ENCODE results near the gene DDX11.
"Not testable (repeated sequence)": the region's sequence is repeated elsewhere in the genome, so short reads cannot be mapped to it uniquely, and the experiment has no call there.

DDX11 gene

DNA sequence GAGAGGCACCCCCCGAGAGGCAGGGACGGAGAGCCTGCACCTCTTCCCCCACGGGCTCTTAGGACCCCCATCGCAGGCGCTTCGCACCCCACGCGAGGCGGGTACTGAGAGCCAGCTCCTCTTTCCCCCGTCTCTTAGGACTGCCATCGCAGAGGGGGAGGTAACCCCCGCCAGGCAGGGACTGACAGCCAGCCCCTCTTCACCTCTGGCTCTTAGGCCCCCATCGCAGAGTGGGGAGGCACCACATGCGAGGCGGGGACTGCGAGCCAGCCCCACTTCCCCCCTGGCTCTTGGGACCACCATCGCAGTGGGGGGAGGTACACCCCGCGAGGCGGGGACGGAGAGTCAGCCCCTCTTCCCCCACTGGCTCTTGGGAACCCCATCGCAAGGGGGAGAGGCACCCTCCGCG is 46.1 kb downstream of the DDX11 start:
- H3K27ac ChIP-seq = no peak overlapping the region
- no peak for TF ChIP-seq ZFX (IDR thresholded peaks at IDR 0.05)
- TF ChIP-seq, protein P1, sequence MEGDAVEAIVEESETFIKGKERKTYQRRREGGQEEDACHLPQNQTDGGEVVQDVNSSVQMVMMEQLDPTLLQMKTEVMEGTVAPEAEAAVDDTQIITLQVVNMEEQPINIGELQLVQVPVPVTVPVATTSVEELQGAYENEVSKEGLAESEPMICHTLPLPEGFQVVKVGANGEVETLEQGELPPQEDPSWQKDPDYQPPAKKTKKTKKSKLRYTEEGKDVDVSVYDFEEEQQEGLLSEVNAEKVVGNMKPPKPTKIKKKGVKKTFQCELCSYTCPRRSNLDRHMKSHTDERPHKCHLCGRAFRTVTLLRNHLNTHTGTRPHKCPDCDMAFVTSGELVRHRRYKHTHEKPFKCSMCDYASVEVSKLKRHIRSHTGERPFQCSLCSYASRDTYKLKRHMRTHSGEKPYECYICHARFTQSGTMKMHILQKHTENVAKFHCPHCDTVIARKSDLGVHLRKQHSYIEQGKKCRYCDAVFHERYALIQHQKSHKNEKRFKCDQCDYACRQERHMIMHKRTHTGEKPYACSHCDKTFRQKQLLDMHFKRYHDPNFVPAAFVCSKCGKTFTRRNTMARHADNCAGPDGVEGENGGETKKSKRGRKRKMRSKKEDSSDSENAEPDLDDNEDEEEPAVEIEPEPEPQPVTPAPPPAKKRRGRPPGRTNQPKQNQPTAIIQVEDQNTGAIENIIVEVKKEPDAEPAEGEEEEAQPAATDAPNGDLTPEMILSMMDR (conservative IDR thresholded peaks at IDR 0.05) = no peak

DNA sequence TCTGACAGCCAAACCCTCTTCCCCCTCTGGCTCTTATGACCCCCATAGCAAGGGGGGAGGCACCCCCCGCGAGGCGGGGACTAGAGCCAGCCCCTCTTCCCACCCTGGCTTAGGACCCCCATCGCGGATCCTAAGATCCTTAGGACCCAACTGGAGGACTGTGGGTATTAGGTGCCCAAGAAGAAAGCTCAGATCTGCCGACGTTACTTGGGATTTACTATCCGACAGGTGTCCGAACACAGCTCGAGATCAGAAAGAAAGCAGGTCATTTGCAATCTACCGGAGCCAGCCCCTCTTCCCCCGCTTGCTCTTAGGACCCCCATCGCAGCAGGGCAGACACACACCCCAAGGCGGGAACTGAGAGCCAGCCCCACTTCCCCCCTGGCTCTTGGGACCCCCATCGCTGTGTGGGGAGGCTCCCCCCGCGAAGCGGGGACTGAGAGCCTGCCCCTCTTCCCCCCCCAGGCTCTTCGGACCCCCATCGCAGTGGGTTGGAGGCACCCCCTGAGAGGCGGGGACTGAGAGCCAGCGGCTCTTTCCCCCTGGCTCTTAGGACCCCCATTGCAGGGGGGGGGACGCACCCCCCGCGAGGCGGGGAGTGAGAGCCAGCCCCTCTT is 46.8 kb downstream of the DDX11 start:
- H3K27ac ChIP-seq = no peak overlapping the region
- TF ChIP-seq ZFX (IDR thresholded peaks at IDR 0.05) = no peak
- TF ChIP-seq, protein P1 (conservative IDR thresholded peaks at IDR 0.05) = no peak

DNA sequence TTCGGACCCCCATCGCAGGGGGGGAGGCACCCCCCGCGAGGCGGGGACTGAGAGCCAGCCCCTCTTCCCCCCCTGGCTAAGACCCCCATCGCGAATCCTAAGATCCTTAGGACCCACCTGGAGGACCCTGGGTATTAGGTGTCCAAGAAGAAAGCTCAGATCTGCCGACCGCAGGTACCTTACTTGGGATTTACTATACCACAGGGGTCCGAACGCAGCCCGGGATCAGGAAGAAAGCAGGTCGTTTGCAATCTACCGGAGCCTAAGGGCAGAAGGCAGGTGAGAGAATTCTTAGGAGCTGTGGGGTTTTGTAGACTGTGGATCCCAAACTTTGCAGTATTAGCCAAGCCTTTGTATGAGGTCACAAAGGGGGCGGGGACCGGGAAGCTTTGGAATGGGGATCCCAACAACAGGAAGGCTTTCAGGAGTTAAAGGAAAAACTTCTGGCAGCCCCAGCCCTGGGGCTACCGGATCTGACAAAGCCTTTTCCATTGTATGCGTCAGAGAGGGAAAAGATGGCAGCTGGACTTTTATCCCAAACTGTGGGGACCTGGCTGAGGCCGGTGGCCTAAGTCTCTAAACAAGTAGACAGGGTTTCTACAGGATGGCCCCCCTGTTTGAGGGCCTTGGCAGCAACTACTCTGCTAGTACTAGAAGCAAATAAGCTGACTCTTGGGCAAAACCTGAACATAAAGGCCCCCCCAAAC is 47.5 kb downstream of the DDX11 start:
- not testable (repeated sequence) for H3K27ac ChIP-seq

DNA sequence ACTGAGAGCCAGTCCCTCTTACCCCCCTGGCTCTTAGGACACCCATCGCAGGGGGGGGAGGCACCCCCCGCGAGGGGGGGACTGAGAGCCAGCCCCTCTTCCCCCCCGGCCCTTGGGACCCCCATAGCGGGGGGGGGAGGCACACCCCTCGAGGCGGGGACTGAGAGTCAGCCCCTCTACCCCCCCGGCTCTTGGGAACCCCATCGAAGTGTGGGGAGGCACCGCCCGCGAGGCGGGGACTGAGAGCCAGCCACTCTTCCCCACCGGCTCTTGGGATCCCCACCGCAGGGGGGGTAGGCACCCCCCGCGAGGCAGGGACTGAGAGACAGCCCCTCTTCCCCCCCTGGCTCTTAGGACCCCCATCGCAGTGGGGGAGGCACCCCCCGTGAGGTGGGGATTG is 48.8 kb downstream of the DDX11 start:
- H3K27ac ChIP-seq = no peak overlapping the region
- no peak for TF ChIP-seq ZFX (IDR thresholded peaks at IDR 0.05)
- TF ChIP-seq, protein P1 (conservative IDR thresholded peaks at IDR 0.05) = no peak

DNA sequence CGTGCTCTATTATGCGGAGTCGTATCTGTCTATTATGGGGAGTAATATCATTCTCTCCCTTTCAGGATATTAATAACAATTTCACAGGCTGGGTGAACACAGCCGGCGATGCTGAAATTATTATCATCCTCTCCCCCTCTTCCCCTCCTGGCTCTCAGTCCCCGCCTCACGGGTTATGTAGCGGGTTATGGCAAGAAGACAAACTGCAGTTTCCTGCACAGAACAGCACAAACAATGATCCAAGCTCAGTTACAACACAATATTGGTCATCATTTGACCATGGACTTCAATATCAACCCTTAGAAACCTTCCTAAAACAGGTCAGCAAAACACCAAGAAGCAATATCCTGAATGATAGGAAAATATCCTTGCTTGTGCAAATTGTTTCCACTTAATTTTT is 50.5 kb downstream of the DDX11 start:
- not testable (repeated sequence) for H3K27ac ChIP-seq

DNA sequence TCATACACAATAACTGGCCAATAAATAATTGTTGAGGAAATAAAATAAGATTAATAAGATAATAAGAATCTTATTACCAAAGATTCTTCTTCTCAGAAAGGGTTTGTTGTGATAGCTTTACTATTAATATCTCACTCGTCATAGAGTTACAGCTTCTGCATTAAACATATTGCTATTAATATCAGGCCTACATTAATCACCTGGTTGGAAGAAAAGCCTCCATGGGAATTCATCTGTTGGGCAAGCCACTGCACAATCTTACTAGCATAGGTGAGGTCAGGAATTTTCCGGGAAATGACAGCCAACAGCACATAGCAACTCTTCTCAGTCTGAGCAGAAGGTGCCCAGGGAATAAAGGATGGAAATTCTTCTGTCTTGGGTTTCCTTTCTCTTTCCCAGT is 51.5 kb downstream of the DDX11 start:
- H3K27ac ChIP-seq = not testable (repeated sequence)

DNA sequence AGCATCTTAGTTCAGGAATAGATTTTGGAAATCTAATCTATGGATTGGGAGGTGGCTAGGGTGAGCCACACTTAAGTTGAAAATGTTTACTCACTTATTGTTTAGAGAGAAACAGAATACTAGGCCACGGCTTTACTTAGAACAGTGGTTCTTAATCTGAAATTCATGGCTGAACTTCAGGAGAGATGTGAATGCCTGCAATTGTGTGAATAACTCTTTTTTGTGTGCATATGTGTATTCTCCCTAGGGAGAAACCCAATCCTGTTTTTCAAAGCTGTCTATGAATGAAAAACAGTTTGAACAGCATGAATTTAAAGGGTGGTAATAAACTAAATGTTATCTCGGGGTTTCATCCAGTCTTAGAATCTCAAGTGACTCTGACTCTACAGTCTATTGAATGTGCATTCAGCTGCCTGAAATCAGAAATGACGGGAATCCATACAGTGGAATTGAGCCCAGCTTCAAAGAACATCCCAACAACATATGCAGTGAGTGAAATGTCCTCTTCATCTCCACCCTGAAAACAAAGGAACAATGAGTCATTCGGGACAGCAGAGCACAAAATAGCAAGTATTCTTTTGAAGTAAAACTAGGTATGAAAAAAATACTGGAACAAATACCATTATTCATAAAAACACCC is 53.7 kb downstream of the DDX11 start:
- not testable (repeated sequence) for H3K27ac ChIP-seq

DNA sequence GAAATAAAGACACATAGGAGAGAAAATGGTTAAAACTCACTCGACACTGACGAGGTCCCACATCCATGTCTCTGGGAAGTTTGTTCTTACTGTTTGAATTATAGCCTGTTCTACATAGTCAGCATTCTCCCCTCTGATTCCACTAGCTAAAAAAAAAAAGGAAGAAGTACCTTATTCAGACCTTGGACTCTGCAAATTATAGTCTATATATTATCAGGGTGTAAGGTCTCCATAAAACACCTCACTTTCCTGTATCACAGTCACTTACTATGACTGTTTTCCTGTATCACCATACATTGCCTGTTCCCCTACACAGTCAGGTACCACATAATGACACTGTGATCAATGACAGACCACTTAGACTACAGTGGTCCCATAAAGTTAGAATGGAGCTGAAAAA is 62.9 kb downstream of the DDX11 start:
- H3K27ac ChIP-seq = not testable (repeated sequence)

DNA sequence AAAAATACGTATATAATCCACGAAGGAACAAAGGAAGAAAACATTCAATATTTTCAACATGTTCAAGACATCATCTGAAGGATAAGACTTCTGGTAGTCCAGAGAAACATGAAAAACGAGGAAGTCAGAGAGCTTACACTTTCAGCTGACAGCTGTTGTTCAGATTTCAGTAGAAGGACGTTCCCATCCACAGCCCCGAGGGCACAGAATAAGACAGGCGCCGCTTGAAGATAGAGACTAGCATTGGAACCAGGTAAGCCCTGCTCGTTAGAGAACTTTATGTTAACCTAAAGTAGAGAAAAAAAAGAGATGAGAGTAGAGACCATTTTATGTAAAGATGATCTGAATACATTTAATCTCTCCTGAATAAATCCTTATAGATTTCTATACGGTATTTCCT is 71.1 kb downstream of the DDX11 start:
- not testable (repeated sequence) for H3K27ac ChIP-seq

DNA sequence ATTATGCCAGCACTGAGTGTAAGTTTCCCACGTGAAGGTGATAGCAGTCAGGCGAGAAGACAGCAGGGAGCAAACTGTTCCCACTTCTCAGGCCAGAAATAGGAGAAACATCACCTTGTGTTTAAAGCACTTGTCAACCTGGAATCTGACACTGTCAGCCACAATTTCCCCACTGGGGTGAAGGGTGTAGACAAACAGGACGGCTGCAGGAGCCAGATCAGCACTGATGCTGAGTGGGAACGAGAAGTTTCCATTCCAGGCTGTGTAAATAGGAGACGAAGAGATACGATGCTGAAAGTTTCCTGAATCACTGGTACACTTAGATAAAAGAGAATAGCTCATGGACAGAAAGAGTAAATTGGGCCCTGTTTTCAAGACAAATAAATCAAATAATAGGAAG is 71.6 kb downstream of the DDX11 start:
- not testable (repeated sequence) for H3K27ac ChIP-seq

DNA sequence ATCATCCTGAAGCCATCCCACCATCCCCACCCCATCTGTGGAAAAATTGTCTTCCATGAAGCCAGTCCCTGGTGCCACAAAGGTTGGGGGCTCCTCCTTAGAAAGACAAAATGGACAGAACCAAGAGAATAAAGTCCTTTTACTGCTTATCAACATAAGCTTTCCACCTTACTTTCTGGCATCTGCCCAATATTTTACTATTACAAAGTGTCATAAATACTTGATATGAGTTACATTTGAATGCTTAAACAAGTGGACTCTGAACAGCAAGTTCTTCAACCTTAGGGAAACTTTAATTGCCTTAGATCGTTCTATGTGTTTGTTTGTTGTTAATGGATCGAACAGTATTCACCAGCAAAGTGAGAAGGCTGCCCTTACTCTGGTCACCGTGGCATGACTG is 73.8 kb downstream of the DDX11 start:
- not testable (repeated sequence) for H3K27ac ChIP-seq

DNA sequence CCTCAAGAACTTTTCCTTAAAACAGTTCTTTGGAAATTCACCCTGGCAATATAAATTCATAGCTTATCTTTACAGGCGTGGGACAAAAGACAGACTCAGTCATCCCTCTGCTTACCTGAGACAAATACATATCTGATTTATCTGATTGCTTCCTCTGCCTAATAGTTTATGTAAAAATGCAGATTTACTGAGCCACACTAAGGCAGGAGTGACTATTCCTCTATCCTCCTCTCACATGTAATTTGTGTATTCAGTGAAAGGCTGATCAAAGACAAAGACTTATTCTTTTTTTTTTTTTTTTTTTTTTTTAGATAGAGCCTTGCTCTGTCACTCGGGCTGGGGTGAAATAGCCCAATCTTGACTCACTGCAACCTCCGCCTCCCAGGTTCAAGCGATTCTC is 77.1 kb downstream of the DDX11 start:
- not testable (repeated sequence) for H3K27ac ChIP-seq

All from C4-2B (cell line).